Measurements from ENCODE around the gene SNAPIN. TPM values are rescaled to one million over a fixed set of nuclear protein-coding genes. Genes with fewer than 3 reads are reported as not detected.
"Not testable (repeated sequence)": the region's sequence is repeated elsewhere in the genome, so short reads cannot be mapped to it uniquely, and the experiment has no call there.

SNAPIN gene
- total RNA-seq, 1 experiment from 2014 or later = 23.4 TPM

GRCh38 chr1:153667439-153667838, 8.9 kb downstream of the SNAPIN start:
- Mint-ChIP-seq H3K36me3 (peaks cover 79% of the 10 kb centered on the region), H3K4me1 (peaks cover 14% of the 10 kb centered on the region), H3K27ac (no peak overlapping the region), H3K27me3 (ENCODE audit: low read depth) (no peaks in the 10 kb centered on the region), H3K9me3 (no peaks in the 10 kb centered on the region), H3K4me3 (no peak overlapping the region)
- CTCF ChIA-PET = no interaction called here
- POLR2A ChIA-PET = no interaction called here
- DNase-seq (ENCODE audit: low spot score) (no peak), ATAC-seq (no peak)
- no peak for TF ChIP-seq TCF7 (CRISPR knock-in tag; IDR thresholded peaks at IDR 0.05; ENCODE audit: low read depth)
- TF ChIP-seq, protein P1, sequence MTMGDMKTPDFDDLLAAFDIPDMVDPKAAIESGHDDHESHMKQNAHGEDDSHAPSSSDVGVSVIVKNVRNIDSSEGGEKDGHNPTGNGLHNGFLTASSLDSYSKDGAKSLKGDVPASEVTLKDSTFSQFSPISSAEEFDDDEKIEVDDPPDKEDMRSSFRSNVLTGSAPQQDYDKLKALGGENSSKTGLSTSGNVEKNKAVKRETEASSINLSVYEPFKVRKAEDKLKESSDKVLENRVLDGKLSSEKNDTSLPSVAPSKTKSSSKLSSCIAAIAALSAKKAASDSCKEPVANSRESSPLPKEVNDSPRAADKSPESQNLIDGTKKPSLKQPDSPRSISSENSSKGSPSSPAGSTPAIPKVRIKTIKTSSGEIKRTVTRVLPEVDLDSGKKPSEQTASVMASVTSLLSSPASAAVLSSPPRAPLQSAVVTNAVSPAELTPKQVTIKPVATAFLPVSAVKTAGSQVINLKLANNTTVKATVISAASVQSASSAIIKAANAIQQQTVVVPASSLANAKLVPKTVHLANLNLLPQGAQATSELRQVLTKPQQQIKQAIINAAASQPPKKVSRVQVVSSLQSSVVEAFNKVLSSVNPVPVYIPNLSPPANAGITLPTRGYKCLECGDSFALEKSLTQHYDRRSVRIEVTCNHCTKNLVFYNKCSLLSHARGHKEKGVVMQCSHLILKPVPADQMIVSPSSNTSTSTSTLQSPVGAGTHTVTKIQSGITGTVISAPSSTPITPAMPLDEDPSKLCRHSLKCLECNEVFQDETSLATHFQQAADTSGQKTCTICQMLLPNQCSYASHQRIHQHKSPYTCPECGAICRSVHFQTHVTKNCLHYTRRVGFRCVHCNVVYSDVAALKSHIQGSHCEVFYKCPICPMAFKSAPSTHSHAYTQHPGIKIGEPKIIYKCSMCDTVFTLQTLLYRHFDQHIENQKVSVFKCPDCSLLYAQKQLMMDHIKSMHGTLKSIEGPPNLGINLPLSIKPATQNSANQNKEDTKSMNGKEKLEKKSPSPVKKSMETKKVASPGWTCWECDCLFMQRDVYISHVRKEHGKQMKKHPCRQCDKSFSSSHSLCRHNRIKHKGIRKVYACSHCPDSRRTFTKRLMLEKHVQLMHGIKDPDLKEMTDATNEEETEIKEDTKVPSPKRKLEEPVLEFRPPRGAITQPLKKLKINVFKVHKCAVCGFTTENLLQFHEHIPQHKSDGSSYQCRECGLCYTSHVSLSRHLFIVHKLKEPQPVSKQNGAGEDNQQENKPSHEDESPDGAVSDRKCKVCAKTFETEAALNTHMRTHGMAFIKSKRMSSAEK (CRISPR knock-in tag; IDR thresholded peaks at IDR 0.05; ENCODE audit: borderline replicate concordance) = no peak
- no peak for TF ChIP-seq HMGA2 (CRISPR knock-in tag; IDR thresholded peaks at IDR 0.05)
- TF ChIP-seq OVOL2 (CRISPR knock-in tag; IDR thresholded peaks at IDR 0.05; ENCODE audit: borderline replicate concordance) = no peak
- TF ChIP-seq PRRX2 (CRISPR knock-in tag; IDR thresholded peaks at IDR 0.05) = no peak
- TF ChIP-seq, protein P2, sequence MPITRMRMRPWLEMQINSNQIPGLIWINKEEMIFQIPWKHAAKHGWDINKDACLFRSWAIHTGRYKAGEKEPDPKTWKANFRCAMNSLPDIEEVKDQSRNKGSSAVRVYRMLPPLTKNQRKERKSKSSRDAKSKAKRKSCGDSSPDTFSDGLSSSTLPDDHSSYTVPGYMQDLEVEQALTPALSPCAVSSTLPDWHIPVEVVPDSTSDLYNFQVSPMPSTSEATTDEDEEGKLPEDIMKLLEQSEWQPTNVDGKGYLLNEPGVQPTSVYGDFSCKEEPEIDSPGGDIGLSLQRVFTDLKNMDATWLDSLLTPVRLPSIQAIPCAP (CRISPR knock-in tag; IDR thresholded peaks at IDR 0.05) = no peak
- TF ChIP-seq SP1 (CRISPR knock-in tag; conservative IDR thresholded peaks at IDR 0.05) = no peak
- TF ChIP-seq MAX (CRISPR knock-in tag; IDR thresholded peaks at IDR 0.05) = no peak
- TF ChIP-seq, protein P3, sequence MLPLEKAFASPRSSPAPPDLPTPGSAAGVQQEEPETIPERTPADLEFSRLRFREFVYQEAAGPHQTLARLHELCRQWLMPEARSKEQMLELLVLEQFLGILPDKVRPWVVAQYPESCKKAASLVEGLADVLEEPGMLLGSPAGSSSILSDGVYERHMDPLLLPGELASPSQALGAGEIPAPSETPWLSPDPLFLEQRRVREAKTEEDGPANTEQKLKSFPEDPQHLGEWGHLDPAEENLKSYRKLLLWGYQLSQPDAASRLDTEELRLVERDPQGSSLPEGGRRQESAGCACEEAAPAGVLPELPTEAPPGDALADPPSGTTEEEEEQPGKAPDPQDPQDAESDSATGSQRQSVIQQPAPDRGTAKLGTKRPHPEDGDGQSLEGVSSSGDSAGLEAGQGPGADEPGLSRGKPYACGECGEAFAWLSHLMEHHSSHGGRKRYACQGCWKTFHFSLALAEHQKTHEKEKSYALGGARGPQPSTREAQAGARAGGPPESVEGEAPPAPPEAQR (CRISPR knock-in tag; IDR thresholded peaks at IDR 0.05) = no peak
- TF ChIP-seq SMAD4 (CRISPR knock-in tag; IDR thresholded peaks at IDR 0.05) = no peak
- TF ChIP-seq CREM (CRISPR knock-in tag; IDR thresholded peaks at IDR 0.05) = no peak
- TF ChIP-seq JAZF1 (CRISPR knock-in tag; IDR thresholded peaks at IDR 0.05) = no peak
- TF ChIP-seq, protein P4, sequence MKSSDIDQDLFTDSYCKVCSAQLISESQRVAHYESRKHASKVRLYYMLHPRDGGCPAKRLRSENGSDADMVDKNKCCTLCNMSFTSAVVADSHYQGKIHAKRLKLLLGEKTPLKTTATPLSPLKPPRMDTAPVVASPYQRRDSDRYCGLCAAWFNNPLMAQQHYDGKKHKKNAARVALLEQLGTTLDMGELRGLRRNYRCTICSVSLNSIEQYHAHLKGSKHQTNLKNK (CRISPR knock-in tag; IDR thresholded peaks at IDR 0.05) = no peak
- TF ChIP-seq ZNF396 (CRISPR knock-in tag; IDR thresholded peaks at IDR 0.05; ENCODE audit: borderline replicate concordance) = no peak
- TF ChIP-seq NFATC4 (CRISPR knock-in tag; IDR thresholded peaks at IDR 0.05) = no peak
- TF ChIP-seq, protein P5, sequence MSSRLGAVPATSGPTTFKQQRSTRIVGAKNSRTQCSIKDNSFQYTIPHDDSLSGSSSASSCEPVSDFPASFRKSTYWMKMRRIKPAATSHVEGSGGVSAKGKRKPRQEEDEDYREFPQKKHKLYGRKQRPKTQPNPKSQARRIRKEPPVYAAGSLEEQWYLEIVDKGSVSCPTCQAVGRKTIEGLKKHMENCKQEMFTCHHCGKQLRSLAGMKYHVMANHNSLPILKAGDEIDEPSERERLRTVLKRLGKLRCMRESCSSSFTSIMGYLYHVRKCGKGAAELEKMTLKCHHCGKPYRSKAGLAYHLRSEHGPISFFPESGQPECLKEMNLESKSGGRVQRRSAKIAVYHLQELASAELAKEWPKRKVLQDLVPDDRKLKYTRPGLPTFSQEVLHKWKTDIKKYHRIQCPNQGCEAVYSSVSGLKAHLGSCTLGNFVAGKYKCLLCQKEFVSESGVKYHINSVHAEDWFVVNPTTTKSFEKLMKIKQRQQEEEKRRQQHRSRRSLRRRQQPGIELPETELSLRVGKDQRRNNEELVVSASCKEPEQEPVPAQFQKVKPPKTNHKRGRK (CRISPR knock-in tag; IDR thresholded peaks at IDR 0.05; ENCODE audit: borderline replicate concordance) = no peak
- TF ChIP-seq ETV6 (CRISPR knock-in tag; IDR thresholded peaks at IDR 0.05) = no peak
- no peak for TF ChIP-seq NR2C2 (CRISPR knock-in tag; IDR thresholded peaks at IDR 0.05)
- TF ChIP-seq, protein P6, sequence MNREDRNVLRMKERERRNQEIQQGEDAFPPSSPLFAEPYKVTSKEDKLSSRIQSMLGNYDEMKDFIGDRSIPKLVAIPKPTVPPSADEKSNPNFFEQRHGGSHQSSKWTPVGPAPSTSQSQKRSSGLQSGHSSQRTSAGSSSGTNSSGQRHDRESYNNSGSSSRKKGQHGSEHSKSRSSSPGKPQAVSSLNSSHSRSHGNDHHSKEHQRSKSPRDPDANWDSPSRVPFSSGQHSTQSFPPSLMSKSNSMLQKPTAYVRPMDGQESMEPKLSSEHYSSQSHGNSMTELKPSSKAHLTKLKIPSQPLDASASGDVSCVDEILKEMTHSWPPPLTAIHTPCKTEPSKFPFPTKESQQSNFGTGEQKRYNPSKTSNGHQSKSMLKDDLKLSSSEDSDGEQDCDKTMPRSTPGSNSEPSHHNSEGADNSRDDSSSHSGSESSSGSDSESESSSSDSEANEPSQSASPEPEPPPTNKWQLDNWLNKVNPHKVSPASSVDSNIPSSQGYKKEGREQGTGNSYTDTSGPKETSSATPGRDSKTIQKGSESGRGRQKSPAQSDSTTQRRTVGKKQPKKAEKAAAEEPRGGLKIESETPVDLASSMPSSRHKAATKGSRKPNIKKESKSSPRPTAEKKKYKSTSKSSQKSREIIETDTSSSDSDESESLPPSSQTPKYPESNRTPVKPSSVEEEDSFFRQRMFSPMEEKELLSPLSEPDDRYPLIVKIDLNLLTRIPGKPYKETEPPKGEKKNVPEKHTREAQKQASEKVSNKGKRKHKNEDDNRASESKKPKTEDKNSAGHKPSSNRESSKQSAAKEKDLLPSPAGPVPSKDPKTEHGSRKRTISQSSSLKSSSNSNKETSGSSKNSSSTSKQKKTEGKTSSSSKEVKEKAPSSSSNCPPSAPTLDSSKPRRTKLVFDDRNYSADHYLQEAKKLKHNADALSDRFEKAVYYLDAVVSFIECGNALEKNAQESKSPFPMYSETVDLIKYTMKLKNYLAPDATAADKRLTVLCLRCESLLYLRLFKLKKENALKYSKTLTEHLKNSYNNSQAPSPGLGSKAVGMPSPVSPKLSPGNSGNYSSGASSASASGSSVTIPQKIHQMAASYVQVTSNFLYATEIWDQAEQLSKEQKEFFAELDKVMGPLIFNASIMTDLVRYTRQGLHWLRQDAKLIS (CRISPR knock-in tag; IDR thresholded peaks at IDR 0.05; ENCODE audit: borderline replicate concordance) = no peak

DNA sequence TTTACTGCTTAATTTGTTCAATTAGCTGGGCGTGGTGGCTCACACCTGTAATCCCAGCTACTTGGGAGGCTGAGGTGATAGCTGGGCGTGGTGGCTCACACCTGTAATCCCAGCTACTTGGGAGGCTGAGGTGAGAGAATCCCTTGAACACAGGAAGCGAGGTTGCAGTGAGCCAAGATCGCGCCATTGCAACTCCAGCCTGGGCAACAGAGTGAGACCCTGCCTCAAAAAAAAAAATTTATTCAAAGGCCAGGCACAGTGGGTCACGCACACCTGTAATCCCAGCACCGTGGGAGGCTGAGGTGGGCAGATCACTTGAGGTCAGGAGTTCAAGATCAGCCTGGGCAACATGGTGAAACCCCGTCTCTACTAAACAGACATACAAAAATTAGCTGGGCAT, 10.2 kb downstream of the SNAPIN start:
- Mint-ChIP-seq H3K4me1 (peaks cover 14% of the 10 kb centered on the region), H3K36me3 (peaks cover 67% of the 10 kb centered on the region)
- H3K27ac Mint-ChIP-seq; POLR2A ChIA-PET; DNase-seq (ENCODE audit: low spot score); ATAC-seq; H3K27me3 Mint-ChIP-seq (ENCODE audit: low read depth); H3K4me3 Mint-ChIP-seq; H3K9me3 Mint-ChIP-seq; CTCF ChIA-PET: not testable (repeated sequence)

All from WTC11 (cell line).